Measurements from ENCODE around the gene DIABLO.

The DIABLO gene

GRCh38 chr12:122202017-122202416 lies 23.8 kb downstream of the DIABLO start:
- H3K27me3 ChIP-seq (ENCODE audit: control insufficient read depth, low read length): peaks cover 48% of the 10 kb centered on the region
- no peaks in the 10 kb centered on the region for H3K9me2 ChIP-seq (replicated peaks; ENCODE audit: control insufficient read depth, low read length)
- H3K79me2 ChIP-seq (ENCODE audit: control insufficient read depth, low read length): no peaks in the 10 kb centered on the region
- no peak overlapping the region for H3K4me3 ChIP-seq (ENCODE audit: low read length)
- H3K27ac ChIP-seq (ENCODE audit: low read depth, low read length): no peak overlapping the region
- H3F3A ChIP-seq (ENCODE audit: control insufficient read depth, insufficient read depth): peaks cover 8% of the 10 kb centered on the region; the same call in 1 of the 2 replicates
- TF ChIP-seq EZH2phosphoT487 (IDR thresholded peaks at IDR 0.05; ENCODE audit: borderline replicate concordance, low read length) (no peak), CTCF (IDR thresholded peaks at IDR 0.05; ENCODE audit: low read depth, low read length, poor library complexity, severe bottlenecking) (no peak)
- no peak overlapping the region for H3K4me2 ChIP-seq (ENCODE audit: low read length)
- peaks cover 23% of the 10 kb centered on the region for H3K4me1 ChIP-seq (ENCODE audit: control insufficient read depth, low read length)
- H3K36me3 ChIP-seq (ENCODE audit: control insufficient read depth, low read length): peaks cover 4% of the 10 kb centered on the region
- peaks cover 6% of the 10 kb centered on the region; the same call in 1 of the 2 replicates for H4K20me1 ChIP-seq (ENCODE audit: control insufficient read depth, insufficient read depth, low read depth, low read length)
- H3K9me3 ChIP-seq (ENCODE audit: control insufficient read depth, insufficient read depth, low read length): no peaks in the 10 kb centered on the region

- Histone ChIP-seq H4K20me1 (ENCODE audit: control insufficient read depth, insufficient read depth, low read depth, low read length) (peaks cover 4% of the 10 kb centered on the region; the same call in 1 of the 2 replicates), H3K79me2 (ENCODE audit: control insufficient read depth, low read length) (no peaks in the 10 kb centered on the region), H3K4me2 (ENCODE audit: low read length) (no peak overlapping the region), H3K9me2 (replicated peaks; ENCODE audit: control insufficient read depth, low read length) (no peaks in the 10 kb centered on the region), H3K27me3 (ENCODE audit: control insufficient read depth, low read length) (peaks cover 48% of the 10 kb centered on the region), H3K4me1 (ENCODE audit: control insufficient read depth, low read length) (peaks cover 28% of the 10 kb centered on the region), H3K9me3 (ENCODE audit: control insufficient read depth, insufficient read depth, low read length) (no peaks in the 10 kb centered on the region), H3K36me3 (ENCODE audit: control insufficient read depth, low read length) (no peaks in the 10 kb centered on the region; the same call in 1 of the 2 replicates), H3K27ac (ENCODE audit: low read depth, low read length) (no peak overlapping the region), H3K4me3 (ENCODE audit: low read length) (no peak overlapping the region), H3F3A (ENCODE audit: control insufficient read depth, insufficient read depth) (peaks cover 8% of the 10 kb centered on the region; the same call in 1 of the 2 replicates)
- TF ChIP-seq EZH2phosphoT487 (IDR thresholded peaks at IDR 0.05; ENCODE audit: borderline replicate concordance, low read length) (no peak), CTCF (IDR thresholded peaks at IDR 0.05; ENCODE audit: low read depth, low read length, poor library complexity, severe bottlenecking) (no peak)
Measured at GRCh38 chr12:122201381-122201780, 24.5 kb downstream of the DIABLO start.

- Histone ChIP-seq H4K20me1 (ENCODE audit: control insufficient read depth, insufficient read depth, low read depth, low read length) (peaks cover 4% of the 10 kb centered on the region; the same call in 1 of the 2 replicates), H3K4me3 (ENCODE audit: low read length) (no peak overlapping the region), H3K4me1 (ENCODE audit: control insufficient read depth, low read length) (peaks cover 28% of the 10 kb centered on the region)
Measured at GRCh38 chr12:122200541-122201175, 25.2 kb downstream of the DIABLO start.

More at GRCh38 chr12:122200541-122201175, 25.2 kb downstream of the DIABLO start:
- H3K4me2 ChIP-seq (ENCODE audit: low read length): no peak overlapping the region
- no peak for TF ChIP-seq CTCF (IDR thresholded peaks at IDR 0.05; ENCODE audit: low read depth, low read length, poor library complexity, severe bottlenecking)
- peaks cover 8% of the 10 kb centered on the region; the same call in 1 of the 2 replicates for H3F3A ChIP-seq (ENCODE audit: control insufficient read depth, insufficient read depth)
- no peaks in the 10 kb centered on the region for H3K9me3 ChIP-seq (ENCODE audit: control insufficient read depth, insufficient read depth, low read length)
- no peaks in the 10 kb centered on the region for H3K79me2 ChIP-seq (ENCODE audit: control insufficient read depth, low read length)
- H3K36me3 ChIP-seq (ENCODE audit: control insufficient read depth, low read length): no peaks in the 10 kb centered on the region
- no peak overlapping the region for H3K27ac ChIP-seq (ENCODE audit: low read depth, low read length)
- H3K27me3 ChIP-seq (ENCODE audit: control insufficient read depth, low read length): peaks cover 46% of the 10 kb centered on the region
- H3K9me2 ChIP-seq (replicated peaks; ENCODE audit: control insufficient read depth, low read length): no peaks in the 10 kb centered on the region

Data from DOHH2 (cell line).